ENCODE data around the gene GTF2H1.

- no peak for TF ChIP-seq CTCF (IDR thresholded peaks at IDR 0.05)
- no peak for TF ChIP-seq POLR2AphosphoS5 (IDR thresholded peaks at IDR 0.05)
- TF ChIP-seq POLR2A (IDR thresholded peaks at IDR 0.05) = no peak
These were observed 9.5 kb upstream of the GTF2H1 start for GRCh38 chr11:18312663-18313420.
